GM19035 (cell line): ENCODE results near the gene NHS.

Experiments used
- ATAC-seq: cut with Tn5 transposase; IDR thresholded peaks from one replicate; pipeline ENCODE4 v1.9.1; 2021; ENCODE audit not compliant: unreplicated experiment

Gene NHS

GRCh38 chrX:17405225-17405969 lies 30.4 kb downstream of the NHS start:
- ATAC-seq, result no peak

GRCh38 chrX:17409566-17410290 lies 34.7 kb downstream of the NHS start:
- no peak for ATAC-seq

GRCh38 chrX:17410651-17411050 lies 35.7 kb downstream of the NHS start:
- no peak for ATAC-seq

- no peak for ATAC-seq
These were observed 36.2 kb downstream of the NHS start for GRCh38 chrX:17411205-17411604.

- no peak for ATAC-seq
These were observed 37.7 kb downstream of the NHS start for GRCh38 chrX:17412692-17413091.

GRCh38 chrX:17413228-17413627 lies 38.2 kb downstream of the NHS start:
- ATAC-seq, result no peak

- ATAC-seq, result no peak
These were observed 39.1 kb downstream of the NHS start for GRCh38 chrX:17414027-17414658.

GRCh38 chrX:17414839-17415238 lies 39.8 kb downstream of the NHS start:
- ATAC-seq, result no peak

GRCh38 chrX:17415242-17415810 lies 40.3 kb downstream of the NHS start:
- ATAC-seq, result no peak

- no peak for ATAC-seq
These were observed 42.4 kb downstream of the NHS start for GRCh38 chrX:17417372-17417771.

- ATAC-seq, result no peak
These were observed 50.1 kb downstream of the NHS start for GRCh38 chrX:17425136-17425535.

- no peak for ATAC-seq
These were observed 50.6 kb downstream of the NHS start for GRCh38 chrX:17425551-17425950.

GRCh38 chrX:17431171-17431570 lies 56.2 kb downstream of the NHS start:
- no peak for ATAC-seq

GRCh38 chrX:17432158-17432557 lies 57.2 kb downstream of the NHS start:
- no peak for ATAC-seq

- ATAC-seq, result no peak
These were observed 59.0 kb downstream of the NHS start for GRCh38 chrX:17433965-17434364.

GRCh38 chrX:17435476-17435875 lies 60.5 kb downstream of the NHS start:
- no peak for ATAC-seq

- ATAC-seq, result no peak
These were observed 63.2 kb downstream of the NHS start for GRCh38 chrX:17438221-17438620.

GRCh38 chrX:17440258-17440657 lies 65.3 kb downstream of the NHS start:
- ATAC-seq, result no peak

- no peak for ATAC-seq
These were observed 65.8 kb downstream of the NHS start for GRCh38 chrX:17440836-17441235.

- no peak for ATAC-seq
These were observed 67.0 kb downstream of the NHS start for GRCh38 chrX:17441965-17442364.

- ATAC-seq, result no peak
These were observed 67.9 kb downstream of the NHS start for GRCh38 chrX:17442898-17443297.

- no peak for ATAC-seq
These were observed 68.6 kb downstream of the NHS start for GRCh38 chrX:17443556-17443955.
